Measurements from ENCODE around the gene LRFN2.

The LRFN2 gene

GRCh38 chr6:40623178-40623577 lies 36.0 kb upstream of the LRFN2 start:
- Histone ChIP-seq H3K9ac (no peak overlapping the region), H4K20me1 (no peaks in the 10 kb centered on the region), H3K27ac (no peak overlapping the region), H3K36me3 (no peaks in the 10 kb centered on the region), H3K27me3 (no peaks in the 10 kb centered on the region), H3K9me3 (replicated peaks in 1 of 11) (peaks cover 7 to 17% (median 12%) of the 10 kb centered on the region in 11 experiments; a peak in 19 of 22 replicates), H3K4me1 (peaks cover 0 to 15% (median 12%) of the 10 kb centered on the region in 10 experiments; a peak in 16 of 20 replicates), H3K4me3 (no peak overlapping the region), H3K4me2 (no peak overlapping the region)
- TF ChIP-seq Cebpa-rat (IDR thresholded peaks at IDR 0.05) = no peak

DNA sequence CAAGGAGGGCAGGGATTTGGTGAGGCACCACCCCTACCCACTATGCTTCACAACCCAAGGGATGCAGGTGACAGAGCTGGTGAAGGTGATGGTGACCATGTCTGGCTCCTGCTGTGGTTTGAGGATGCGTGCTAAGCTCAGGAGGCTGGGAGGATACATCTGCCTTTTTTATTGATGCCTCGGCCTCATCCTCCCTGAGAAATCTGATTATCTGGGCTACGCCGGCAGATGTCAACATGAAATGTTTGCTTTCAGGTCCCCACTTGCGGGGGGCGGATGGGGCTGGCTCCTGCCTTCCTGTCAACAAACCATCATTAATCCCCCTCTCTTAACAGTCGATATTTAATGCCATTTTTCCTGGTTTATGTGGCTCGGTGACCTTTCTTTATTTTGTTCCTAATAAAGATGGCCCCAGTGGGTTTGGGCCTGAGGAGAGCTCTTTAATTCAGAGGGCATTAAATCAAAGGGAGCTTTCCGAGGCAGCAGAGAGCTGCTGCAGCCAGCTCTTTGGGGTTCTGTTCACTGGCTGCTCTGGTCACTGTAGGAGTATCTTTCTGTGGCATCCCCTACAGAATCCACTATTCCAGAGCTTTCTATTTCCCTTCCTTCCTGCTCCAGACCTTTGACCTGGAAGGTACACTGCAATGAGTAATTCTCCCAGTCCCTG lies 33.5 kb upstream of the LRFN2 start:
- no peak for TF ChIP-seq Cebpa-rat (IDR thresholded peaks at IDR 0.05)

DNA sequence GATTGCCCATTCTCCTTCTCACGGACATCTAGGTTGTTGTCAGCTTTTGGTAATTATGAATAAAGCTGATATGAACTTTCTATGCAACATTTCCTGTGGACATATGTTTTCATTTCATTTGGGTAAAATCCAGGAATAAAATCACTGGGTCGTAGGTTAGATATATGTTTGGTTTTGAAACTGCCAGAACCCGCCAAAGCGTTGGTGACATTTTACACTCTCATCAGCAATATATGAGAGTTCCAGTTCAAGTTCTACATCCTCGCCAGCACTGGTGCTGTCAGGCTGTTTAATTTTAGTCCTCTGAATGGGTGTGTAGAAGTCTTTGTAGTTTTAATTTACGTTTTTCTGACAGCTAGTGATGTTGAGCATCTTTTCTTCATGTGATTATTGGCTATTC lies 27.5 kb upstream of the LRFN2 start:
- peaks cover 0 to 4% (median 0%) of the 10 kb centered on the region in 11 experiments; a peak in 1 of 22 replicates for H3K9me3 ChIP-seq (replicated peaks in 1 of 11)
- H3K27ac ChIP-seq = no peak overlapping the region
- no peak overlapping the region for H3K4me2 ChIP-seq
- no peaks in the 10 kb centered on the region for H3K27me3 ChIP-seq
- no peaks in the 10 kb centered on the region for H4K20me1 ChIP-seq
- no peak overlapping the region for H3K4me3 ChIP-seq
- no peaks in the 10 kb centered on the region for H3K36me3 ChIP-seq
- H3K4me1 ChIP-seq = peaks cover 0 to 7% (median 0%) of the 10 kb centered on the region in 10 experiments; a peak in 2 of 20 replicates
- no peak for TF ChIP-seq Cebpa-rat (IDR thresholded peaks at IDR 0.05)
- H3K9ac ChIP-seq = no peak overlapping the region

More for the DNA sequence above, 33.5 kb upstream of the LRFN2 start:
- H3K36me3 ChIP-seq = no peaks in the 10 kb centered on the region
- H4K20me1 ChIP-seq = no peaks in the 10 kb centered on the region
- H3K27ac ChIP-seq = no peak overlapping the region
- H3K4me3 ChIP-seq = no peak overlapping the region
- H3K4me1 ChIP-seq = peaks cover 0 to 15% (median 12%) of the 10 kb centered on the region in 10 experiments; a peak in 16 of 20 replicates
- H3K9ac ChIP-seq = no peak overlapping the region
- no peak overlapping the region for H3K4me2 ChIP-seq
- peaks cover 0 to 4% (median 2%) of the 10 kb centered on the region in 11 experiments; a peak in 8 of 22 replicates for H3K9me3 ChIP-seq (replicated peaks in 1 of 11)
- no peaks in the 10 kb centered on the region for H3K27me3 ChIP-seq

DNA sequence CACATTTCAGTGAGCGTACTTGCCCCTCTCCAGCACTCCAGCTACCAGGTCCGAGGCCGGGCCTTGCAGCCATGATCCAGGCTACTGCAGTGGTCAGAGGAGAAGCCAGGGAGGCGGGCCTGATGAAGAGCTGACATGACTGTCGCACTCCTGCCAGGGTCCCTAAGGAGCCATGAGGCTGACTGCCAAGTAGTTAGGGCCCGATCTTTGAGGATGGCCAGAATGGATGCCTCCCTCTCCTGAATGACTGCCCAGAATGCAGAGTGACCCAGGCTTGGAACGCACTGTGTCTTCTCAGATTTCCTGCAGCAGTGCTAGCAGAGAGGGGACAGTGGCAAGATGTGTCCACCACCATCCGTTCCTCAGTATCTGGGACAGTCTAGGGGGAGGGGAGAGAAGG lies 24.7 kb upstream of the LRFN2 start:
- Histone ChIP-seq H3K4me3 (no peak overlapping the region), H3K9ac (no peak overlapping the region), H3K9me3 (replicated peaks in 1 of 11) (peaks cover 0 to 4% (median 0%) of the 10 kb centered on the region in 11 experiments; a peak in 1 of 22 replicates), H3K27ac (no peak overlapping the region), H3K4me1 (peaks cover 0 to 7% (median 0%) of the 10 kb centered on the region in 10 experiments; a peak in 2 of 20 replicates), H3K4me2 (no peak overlapping the region), H4K20me1 (no peaks in the 10 kb centered on the region), H3K27me3 (no peaks in the 10 kb centered on the region), H3K36me3 (no peaks in the 10 kb centered on the region)
- TF ChIP-seq Cebpa-rat (IDR thresholded peaks at IDR 0.05) = no peak

DNA sequence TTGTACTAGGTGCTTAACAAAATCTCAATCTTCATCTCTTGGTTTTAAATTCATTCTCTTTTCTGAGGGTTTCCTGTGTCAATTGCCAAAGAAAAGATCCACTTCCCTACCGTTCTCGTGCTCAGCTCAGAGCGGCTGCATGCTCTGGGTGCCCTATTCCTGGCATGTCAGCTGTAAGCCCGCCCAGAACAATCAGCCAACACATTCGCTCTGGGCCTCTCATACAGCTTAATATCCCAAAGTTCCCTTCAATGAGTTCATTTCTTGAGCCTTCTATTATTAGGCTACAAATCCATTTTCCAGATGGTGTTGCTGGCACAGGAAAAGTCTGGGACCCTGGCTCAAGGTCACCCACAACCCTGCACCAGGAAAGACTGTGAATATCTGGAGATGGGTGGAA lies 24.3 kb upstream of the LRFN2 start:
- Histone ChIP-seq H3K27ac (no peak overlapping the region), H3K4me1 (peaks cover 0 to 7% (median 0%) of the 10 kb centered on the region in 10 experiments; a peak in 2 of 20 replicates), H3K9me3 (replicated peaks in 1 of 11) (no peaks in the 10 kb centered on the region; a peak in 1 of 22 replicates), H3K36me3 (no peaks in the 10 kb centered on the region), H3K4me2 (no peak overlapping the region), H3K27me3 (no peaks in the 10 kb centered on the region), H3K4me3 (no peak overlapping the region), H3K9ac (no peak overlapping the region), H4K20me1 (no peaks in the 10 kb centered on the region)
- TF ChIP-seq Cebpa-rat (IDR thresholded peaks at IDR 0.05) = no peak

DNA sequence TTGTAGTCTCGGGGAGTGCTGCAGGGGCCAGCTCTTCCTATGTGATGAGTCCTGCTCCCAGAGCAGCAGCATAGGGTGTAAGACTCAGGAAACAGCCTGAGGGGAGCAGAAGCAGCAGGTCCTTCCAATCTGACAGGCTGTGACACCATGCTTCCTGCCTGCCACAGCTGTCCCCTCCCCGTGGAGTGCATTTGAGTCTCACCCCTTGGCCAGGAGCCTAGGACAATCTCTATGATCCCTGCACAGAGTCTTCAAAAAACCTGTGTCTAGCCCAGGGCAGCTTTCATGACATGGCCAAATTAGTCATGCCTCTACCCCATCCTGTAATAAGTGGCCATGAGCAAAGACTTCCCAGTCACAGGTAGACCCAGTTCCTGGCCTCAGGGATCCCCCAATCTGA lies 23.1 kb upstream of the LRFN2 start:
- Histone ChIP-seq H3K9ac (no peak overlapping the region), H3K4me1 (peaks cover 0 to 7% (median 0%) of the 10 kb centered on the region in 10 experiments; a peak in 2 of 20 replicates), H4K20me1 (no peaks in the 10 kb centered on the region), H3K4me3 (no peak overlapping the region), H3K27me3 (no peaks in the 10 kb centered on the region), H3K4me2 (peak overlapping the region in 2 of 11 experiments; percentile 10 to 28; a peak in 3 of 22 replicates), H3K36me3 (no peaks in the 10 kb centered on the region), H3K27ac (no peak overlapping the region), H3K9me3 (replicated peaks in 1 of 11) (no peaks in the 10 kb centered on the region)
- TF ChIP-seq Cebpa-rat (IDR thresholded peaks at IDR 0.05) = no peak

DNA sequence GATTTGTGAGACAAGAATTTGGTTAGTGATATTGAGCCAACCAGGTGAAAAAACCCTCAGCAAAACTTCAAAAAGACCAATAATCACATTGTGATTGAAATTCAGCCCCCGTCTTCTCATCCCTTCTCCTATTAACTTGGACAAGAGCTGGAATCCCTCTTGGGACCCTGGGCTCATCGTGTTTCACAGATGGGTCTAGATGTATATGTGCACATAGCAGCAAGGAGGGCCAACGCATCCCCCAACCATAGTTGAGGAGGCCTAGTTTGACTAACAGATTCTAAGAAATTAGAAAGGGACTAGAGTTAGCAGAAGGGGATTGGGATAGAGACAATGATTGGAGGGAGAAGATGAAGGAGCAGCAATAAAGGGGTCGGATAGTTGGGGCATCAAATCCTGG lies 19.8 kb upstream of the LRFN2 start:
- no peaks in the 10 kb centered on the region for H3K27me3 ChIP-seq

GRCh38 chr6:40606526-40606925 lies 19.4 kb upstream of the LRFN2 start:
- Histone ChIP-seq H3K4me3 (no peak overlapping the region), H3K4me2 (no peak overlapping the region), H3K9ac (no peak overlapping the region), H3K36me3 (no peaks in the 10 kb centered on the region), H3K4me1 (peaks cover 0 to 7% (median 0%) of the 10 kb centered on the region in 10 experiments; a peak in 2 of 20 replicates), H3K9me3 (replicated peaks in 1 of 11) (no peaks in the 10 kb centered on the region), H4K20me1 (no peaks in the 10 kb centered on the region), H3K27me3 (no peaks in the 10 kb centered on the region), H3K27ac (no peak overlapping the region)
- TF ChIP-seq Cebpa-rat (IDR thresholded peaks at IDR 0.05) = no peak

More for the DNA sequence above, 19.8 kb upstream of the LRFN2 start:
- H3K9ac ChIP-seq = no peak overlapping the region
- no peak overlapping the region for H3K4me2 ChIP-seq
- H3K4me3 ChIP-seq = no peak overlapping the region
- H3K4me1 ChIP-seq = peaks cover 0 to 7% (median 0%) of the 10 kb centered on the region in 10 experiments; a peak in 2 of 20 replicates
- no peaks in the 10 kb centered on the region for H3K36me3 ChIP-seq
- H3K27ac ChIP-seq = no peak overlapping the region
- no peaks in the 10 kb centered on the region for H3K9me3 ChIP-seq (replicated peaks in 1 of 11)
- H4K20me1 ChIP-seq = no peaks in the 10 kb centered on the region
- TF ChIP-seq Cebpa-rat (IDR thresholded peaks at IDR 0.05) = no peak

- no peaks in the 10 kb centered on the region for H3K27me3 ChIP-seq
These were observed 16.9 kb upstream of the LRFN2 start for GRCh38 chr6:40604082-40604481.

DNA sequence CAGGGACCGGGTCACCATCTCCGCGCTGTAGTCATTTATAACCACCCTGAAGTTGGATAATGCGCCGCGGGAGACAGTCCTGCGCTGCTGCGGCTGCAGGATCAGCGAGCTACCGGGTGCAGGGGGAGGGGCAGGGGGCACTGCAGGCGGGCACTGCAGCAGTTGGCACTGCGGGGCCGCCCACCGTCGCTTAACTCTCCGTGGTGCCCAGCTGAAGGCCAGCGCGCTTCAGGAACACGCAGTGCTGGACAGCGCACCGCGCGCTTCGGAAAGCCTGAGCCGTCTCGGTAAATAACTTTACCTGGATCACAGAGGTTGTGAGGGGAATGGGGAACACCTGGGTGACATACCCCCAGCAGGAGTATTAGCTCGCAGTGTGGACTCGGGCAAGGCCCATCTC lies 12.4 kb upstream of the LRFN2 start:
- Histone ChIP-seq H3K9ac (no peak overlapping the region), H3K27me3 (no peaks in the 10 kb centered on the region), H4K20me1 (no peaks in the 10 kb centered on the region), H3K36me3 (no peaks in the 10 kb centered on the region), H3K9me3 (replicated peaks in 1 of 11) (no peaks in the 10 kb centered on the region), H3K4me2 (no peak overlapping the region), H3K4me3 (no peak overlapping the region), H3K4me1 (peaks cover 16 to 23% (median 21%) of the 10 kb centered on the region in 10 experiments), H3K27ac (no peak overlapping the region)
- TF ChIP-seq Cebpa-rat (IDR thresholded peaks at IDR 0.05) = no peak

More at GRCh38 chr6:40604082-40604481, 16.9 kb upstream of the LRFN2 start:
- no peak for TF ChIP-seq Cebpa-rat (IDR thresholded peaks at IDR 0.05)
- Histone ChIP-seq H3K27ac (no peak overlapping the region), H3K4me3 (no peak overlapping the region), H3K9me3 (replicated peaks in 1 of 11) (no peaks in the 10 kb centered on the region), H4K20me1 (no peaks in the 10 kb centered on the region), H3K9ac (no peak overlapping the region), H3K4me1 (no peaks in the 10 kb centered on the region), H3K36me3 (no peaks in the 10 kb centered on the region), H3K4me2 (no peak overlapping the region)

Data from BLaER1 treated with 17β-estradiol and CSF1 and Interleukin-3, amounts not matched to agents 10 nM and 100 nM (cell line).